Trophoblast cell (in vitro differentiated cells and primary cell): ENCODE data around the gene VPS9D1.
"Not testable (repeated sequence)": the region's sequence is repeated elsewhere in the genome, so short reads cannot be mapped to it uniquely, and the experiment has no call there.

Experiments
- DNase-seq, 2 donors: peaks; one replicate each; pipeline ENCODE4 v3.0.0-alpha.2; 2016
- H2AFZ ChIP-seq: 2 replicates; pipeline ENCODE4 v1.6.1; 2013; ENCODE audit warnings: low read length, moderate library complexity, mild to moderate bottlenecking; ENCODE audit not compliant: insufficient read depth, poor library complexity
- H2AK5ac ChIP-seq: 2 replicates; pipeline ENCODE4 v1.6.1; 2013; ENCODE audit warnings: mild to moderate bottlenecking, low read length
- H2BK120ac ChIP-seq: 2 replicates; pipeline ENCODE4 v1.6.1; 2013; ENCODE audit warnings: low read length, mild to moderate bottlenecking, moderate library complexity; ENCODE audit not compliant: insufficient read depth, poor library complexity
- H2BK12ac ChIP-seq: 2 replicates; pipeline ENCODE4 v1.6.1; 2013; ENCODE audit warnings: mild to moderate bottlenecking, low read length, moderate library complexity
- H2BK5ac ChIP-seq: 2 replicates; pipeline ENCODE4 v1.6.1; 2013; ENCODE audit warnings: low read length, low read depth, moderate library complexity, mild to moderate bottlenecking; ENCODE audit not compliant: poor library complexity
- H3K14ac ChIP-seq: 2 replicates; pipeline ENCODE4 v1.6.1; 2013; ENCODE audit warnings: mild to moderate bottlenecking, low read length
- H3K18ac ChIP-seq: 2 replicates; pipeline ENCODE4 v1.6.1; 2013; ENCODE audit warnings: mild to moderate bottlenecking, low read length
- H3K23ac ChIP-seq: 2 replicates; pipeline ENCODE4 v1.6.1; 2013; ENCODE audit warnings: low read length
- H3K27ac ChIP-seq: 2 replicates; pipeline ENCODE4 v1.5.1; 2013; ENCODE audit warnings: low read depth, mild to moderate bottlenecking, inconsistent platforms, low read length, moderate library complexity
- H3K27me3 ChIP-seq: 2 replicates; pipeline ENCODE4 v1.6.1; 2013; ENCODE audit warnings: inconsistent platforms, mild to moderate bottlenecking, low read length, moderate library complexity; ENCODE audit not compliant: insufficient read depth
- H3K36me3 ChIP-seq, 2 experiments: 1 replicate in 1 of 2; 2 replicates in 1 of 2; pipeline ENCODE4 v1.6.1; 2013; ENCODE audit warnings: low read length in 2 of 2, mild to moderate bottlenecking in 2 of 2, moderate library complexity in 1 of 2; ENCODE audit not compliant: insufficient read depth in 2 of 2, control insufficient read depth in 1 of 2
- H3K4ac ChIP-seq: 2 replicates; pipeline ENCODE4 v1.6.1; 2013; ENCODE audit warnings: low read depth, mild to moderate bottlenecking, low read length, moderate library complexity
- H3K4me1 ChIP-seq, 2 experiments: 1 replicate in 1 of 2; 2 replicates in 1 of 2; pipeline ENCODE4 v1.6.1; 2013; ENCODE audit warnings: low read length in 2 of 2, mild to moderate bottlenecking in 2 of 2, moderate library complexity in 1 of 2; ENCODE audit not compliant: insufficient read depth in 2 of 2, control insufficient read depth in 1 of 2
- H3K4me2 ChIP-seq: 2 replicates; pipeline ENCODE4 v1.6.1; 2013; ENCODE audit warnings: inconsistent platforms, mild to moderate bottlenecking, low read length, moderate library complexity
- H3K4me3 ChIP-seq: 2 replicates; pipeline ENCODE4 v1.5.1; 2013; ENCODE audit warnings: mild to moderate bottlenecking, low read depth, low read length, inconsistent platforms
- H3K79me1 ChIP-seq: one replicate; pipeline ENCODE4 v1.6.1; 2013; ENCODE audit warnings: low read length
- H3K79me2 ChIP-seq: 2 replicates; pipeline ENCODE4 v1.6.1; 2013; ENCODE audit warnings: low read length, mild to moderate bottlenecking; ENCODE audit not compliant: control insufficient read depth, insufficient read depth, poor library complexity
- H3K9ac ChIP-seq: 2 replicates; pipeline ENCODE4 v1.6.1; 2013; ENCODE audit warnings: mild to moderate bottlenecking, low read length
- H3K9me3 ChIP-seq: 2 replicates; pipeline ENCODE4 v1.6.1; 2013; ENCODE audit warnings: low read depth, mild to moderate bottlenecking, control low read depth, inconsistent platforms, low read length; ENCODE audit not compliant: insufficient read depth
- H4K12ac ChIP-seq: 2 replicates; pipeline ENCODE4 v1.6.1; 2013; ENCODE audit warnings: low read depth, mild to moderate bottlenecking, low read length, moderate library complexity
- H4K8ac ChIP-seq: 2 replicates; pipeline ENCODE4 v1.6.1; 2013; ENCODE audit warnings: low read depth, mild to moderate bottlenecking, low read length, moderate library complexity
- H4K91ac ChIP-seq: one replicate; pipeline ENCODE4 v1.6.1; 2013; ENCODE audit warnings: low read depth, mild to moderate bottlenecking, low read length, moderate library complexity
- WGBS: extraction: QIAGEN DNeasy Blood & Tissue Kit; methylation state at CpG from one replicate; pipeline ENCODE4 v1.1.7; 2013; ENCODE audit warnings: missing lambda C conversion rate; ENCODE audit not compliant: insufficient read length, insufficient coverage; ENCODE audit errors: extremely low coverage; 5-methylcytosine and 5-hydroxymethylcytosine counted together

Gene VPS9D1

DNA sequence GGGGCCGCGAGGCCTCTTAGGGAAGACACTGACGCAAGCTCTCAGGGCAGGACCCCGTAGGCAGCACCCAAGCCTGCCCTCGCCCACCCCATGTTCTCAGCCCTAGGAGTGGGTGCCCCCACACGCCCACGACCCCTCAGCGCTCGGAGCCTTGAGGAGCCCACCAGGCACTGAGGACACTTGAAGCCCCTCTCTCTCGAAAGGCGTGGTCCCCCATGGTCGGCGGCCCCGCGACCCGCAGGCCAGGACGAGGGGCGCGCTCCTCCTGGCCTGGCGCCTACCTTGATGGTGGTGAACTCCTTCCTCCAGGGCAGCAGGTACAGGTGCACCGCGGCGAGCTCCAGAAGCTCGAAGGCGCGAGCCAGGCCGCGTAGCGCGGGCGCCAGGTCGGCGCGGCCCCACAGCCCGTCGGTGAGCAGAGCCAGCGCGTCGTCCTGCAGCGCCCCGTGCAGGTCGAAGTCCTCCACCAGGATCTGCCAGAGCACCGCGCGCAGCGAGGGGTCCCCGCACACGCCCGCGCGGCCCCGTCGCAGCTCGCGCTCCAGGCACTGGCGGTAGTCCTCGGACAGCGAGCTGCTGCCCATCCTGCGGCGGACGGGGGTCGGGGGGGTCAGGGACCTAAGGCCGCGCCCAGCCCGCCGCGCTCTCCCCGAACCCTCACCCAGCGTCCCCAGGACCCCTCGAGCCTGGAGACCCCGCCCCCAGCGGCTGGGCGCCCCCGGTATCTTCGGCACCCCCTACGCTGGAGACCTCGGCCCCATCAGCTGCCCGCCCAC lies 19.9 kb downstream of the VPS9D1 start:
- no peaks in the 10 kb centered on the region for H3K27me3 ChIP-seq
- H2BK5ac ChIP-seq, result no peak overlapping the region
- peak overlapping the region; percentile 9 for H3K18ac ChIP-seq
- peak overlapping the region; percentile 10 for H2BK120ac ChIP-seq
- peaks cover 13 to 14% of the 10 kb centered on the region in 2 experiments for H3K4me1 ChIP-seq
- peaks cover 11% of the 10 kb centered on the region for H3K79me1 ChIP-seq
- H4K12ac ChIP-seq, result peak overlapping the region; percentile 16
- H3K23ac ChIP-seq, result no peak overlapping the region
- peak; percentile 74 to 75 for DNase-seq
- H3K4me3 ChIP-seq, result peak overlapping the region; percentile 80
- peak overlapping the region; percentile 57 for H3K14ac ChIP-seq
- WGBS, result no CpG with 5 or more reads among the region's 78 CpGs
- H3K4ac ChIP-seq, result peak overlapping the region; percentile 1
- H2AFZ ChIP-seq, result peak overlapping the region; percentile 19
- H3K9ac ChIP-seq, result no peak overlapping the region
- H2BK12ac ChIP-seq, result no peak overlapping the region
- H3K27ac ChIP-seq, result peak overlapping the region; percentile 28
- H3K79me2 ChIP-seq, result peaks cover 2% of the 10 kb centered on the region
- peak overlapping the region; percentile 63 for H4K8ac ChIP-seq
- H4K91ac ChIP-seq, result peak overlapping the region; percentile 53
- H2AK5ac ChIP-seq, result peak overlapping the region; percentile 61
- peaks cover 20 to 23% of the 10 kb centered on the region in 2 experiments for H3K36me3 ChIP-seq
- H3K9me3 ChIP-seq, result no peaks in the 10 kb centered on the region
- peak overlapping the region; percentile 89 for H3K4me2 ChIP-seq

- H3K4me2 ChIP-seq, result peak overlapping the region; percentile 89
- no peak overlapping the region for H3K14ac ChIP-seq
- peak overlapping the region; percentile 53 for H4K91ac ChIP-seq
Observed at GRCh38 chr16:89700100-89700648, 20.5 kb downstream of the VPS9D1 start.

DNA sequence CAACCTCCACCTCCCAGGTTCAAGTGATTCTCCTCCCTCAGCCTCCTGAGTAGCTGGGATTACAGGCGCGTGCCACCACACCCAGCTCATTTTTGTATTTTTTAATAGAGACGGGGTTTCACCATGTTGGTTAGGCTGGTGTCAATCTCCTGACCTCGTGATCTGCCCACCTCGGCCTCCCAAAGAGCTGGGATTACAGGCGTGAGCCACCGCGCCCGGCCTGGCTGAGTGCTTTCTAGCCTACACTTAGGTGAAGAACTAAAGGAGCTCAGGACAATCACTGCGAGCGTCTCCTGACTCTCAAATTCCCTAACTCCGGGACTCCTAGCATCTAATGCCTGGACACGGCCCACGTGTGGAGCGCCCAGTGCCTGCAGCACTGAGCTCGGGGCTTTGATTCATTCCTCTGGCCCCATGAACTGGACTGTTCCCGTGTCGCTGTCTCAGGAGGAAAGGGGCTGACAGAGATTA lies 21.0 kb downstream of the VPS9D1 start:
- H2BK12ac ChIP-seq, H3K79me2 ChIP-seq, H2BK120ac ChIP-seq, H3K14ac ChIP-seq, H2AK5ac ChIP-seq, H4K8ac ChIP-seq, H3K4me3 ChIP-seq, H3K27ac ChIP-seq, H4K12ac ChIP-seq, H3K27me3 ChIP-seq, H3K23ac ChIP-seq, H3K9ac ChIP-seq, H3K18ac ChIP-seq, DNase-seq, H3K4ac ChIP-seq, H2BK5ac ChIP-seq, H3K9me3 ChIP-seq, H2AFZ ChIP-seq, H4K91ac ChIP-seq: not testable (repeated sequence)
- no CpG with 5 or more reads among the region's 18 CpGs for WGBS
- Histone ChIP-seq H3K36me3 (peaks cover 31 to 35% of the 10 kb centered on the region in 2 experiments), H3K4me2 (peak overlapping the region; percentile 49), H3K79me1 (peaks cover 11% of the 10 kb centered on the region), H3K4me1 (peaks cover 13 to 14% of the 10 kb centered on the region in 2 experiments)

More at GRCh38 chr16:89700100-89700648, 20.5 kb downstream of the VPS9D1 start:
- Histone ChIP-seq H3K27ac (peak overlapping the region; percentile 28), H3K9ac (no peak overlapping the region), H4K8ac (no peak overlapping the region), H2BK120ac (no peak overlapping the region), H3K27me3 (no peaks in the 10 kb centered on the region), H2AK5ac (no peak overlapping the region), H2AFZ (peak overlapping the region; percentile 19), H3K23ac (no peak overlapping the region), H3K79me1 (peaks cover 11% of the 10 kb centered on the region), H3K9me3 (no peaks in the 10 kb centered on the region), H3K36me3 (peaks cover 27 to 30% of the 10 kb centered on the region in 2 experiments), H4K12ac (no peak overlapping the region), H2BK12ac (no peak overlapping the region), H3K4me1 (peaks cover 13 to 14% of the 10 kb centered on the region in 2 experiments), H3K79me2 (peaks cover 2% of the 10 kb centered on the region), H2BK5ac (no peak overlapping the region), H3K4me3 (peak overlapping the region; percentile 80), H3K4ac (no peak overlapping the region), H3K18ac (peak overlapping the region; percentile 9)
- DNase-seq, result peak; percentile 100
- no CpG with 5 or more reads among the region's 30 CpGs for WGBS

- peaks cover 11% of the 10 kb centered on the region for H3K79me1 ChIP-seq
- not testable (repeated sequence) for H2BK5ac ChIP-seq, H3K27ac ChIP-seq, H4K12ac ChIP-seq, H4K8ac ChIP-seq, H3K4me3 ChIP-seq, DNase-seq, H2AFZ ChIP-seq, H3K9ac ChIP-seq, H4K91ac ChIP-seq, H3K4ac ChIP-seq, H3K9me3 ChIP-seq, H2AK5ac ChIP-seq, H3K4me2 ChIP-seq, H3K18ac ChIP-seq, H2BK120ac ChIP-seq, H3K23ac ChIP-seq, H3K79me2 ChIP-seq, H2BK12ac ChIP-seq, H3K14ac ChIP-seq, H3K27me3 ChIP-seq
- WGBS, result no CpG with 5 or more reads among the region's 14 CpGs
- H3K4me1 ChIP-seq, result peaks cover 13 to 14% of the 10 kb centered on the region in 2 experiments
- peaks cover 40 to 43% of the 10 kb centered on the region in 2 experiments for H3K36me3 ChIP-seq
Observed at GRCh38 chr16:89698717-89699116, 22.0 kb downstream of the VPS9D1 start.
